Naive B cell (primary cell): ENCODE data around the gene NTRK3. TPM values are rescaled to one million over a fixed set of nuclear protein-coding genes. Genes with fewer than 3 reads are reported as not detected.
"Not testable (repeated sequence)": the region's sequence is repeated elsewhere in the genome, so short reads cannot be mapped to it uniquely, and the experiment has no call there.

Source experiments
- ATAC-seq, 2 donors: fragments of 150-1000 bp; cut with Tn5 transposase; 2 replicates each; pipeline ENCODE4 v1.10.0; 2021; ENCODE audit warnings: low read depth in 2 of 2, mild to moderate bottlenecking in 2 of 2, moderate library complexity in 2 of 2
- DNase-seq: peaks from one replicate; pipeline ENCODE4 v3.0.0; 2022
- H3K27ac Mint-ChIP-seq, 6 donors: one replicate each; pipeline ENCODE4 v1.8.0; 2020 to 2022; ENCODE audit warnings: mild to moderate bottlenecking in 6 of 6, mixed read lengths in 6 of 6, moderate library complexity in 5 of 6, inconsistent platforms in 2 of 6
- H3K27me3 Mint-ChIP-seq, 3 donors: one replicate each; pipeline ENCODE4 v1.8.0; 2021 to 2022; ENCODE audit warnings: mixed read lengths in 3 of 3, mild to moderate bottlenecking in 1 of 3
- H3K36me3 Mint-ChIP-seq, 2 donors: one replicate each; pipeline ENCODE4 v1.8.0; 2020 to 2022; ENCODE audit warnings: mixed read lengths in 2 of 2, inconsistent platforms in 1 of 2, mild to moderate bottlenecking in 1 of 2
- H3K4me1 Mint-ChIP-seq, 3 donors: one replicate each; pipeline ENCODE4 v1.8.0; 2020 to 2022; ENCODE audit warnings: mixed read lengths in 3 of 3, inconsistent platforms in 1 of 3, mild to moderate bottlenecking in 1 of 3, moderate library complexity in 1 of 3
- H3K4me3 Mint-ChIP-seq, 8 donors: one replicate each; pipeline ENCODE4 v1.8.0; 2020 to 2022; ENCODE audit warnings: mild to moderate bottlenecking in 8 of 8, mixed read lengths in 8 of 8, moderate library complexity in 8 of 8, inconsistent platforms in 2 of 8
- H3K9me3 Mint-ChIP-seq, 7 donors: one replicate each; pipeline ENCODE4 v1.8.0; 2020 to 2022; ENCODE audit warnings: mixed read lengths in 7 of 7, mild to moderate bottlenecking in 5 of 7, inconsistent platforms in 2 of 7, moderate library complexity in 1 of 7
- polyA plus RNA-seq, 6 donors: library from polyadenylated mRNA; unstranded; fragments of 300-500 nt; fragmentation: Illumina TruSeq; gene quantifications; one replicate each; pipeline ENCODE4 v1.2.3, GENCODE V29; 2021; ENCODE audit warnings: low read depth in 6 of 6

NTRK3 gene
- polyA plus RNA-seq, 6 donors from 2014 or later: not detected

- H3K36me3 Mint-ChIP-seq: no peaks in the 10 kb centered on the region
- peaks cover 0 to 9% (median 0%) of the 10 kb centered on the region in 7 donors for H3K9me3 Mint-ChIP-seq
- no peaks in the 10 kb centered on the region for H3K4me1 Mint-ChIP-seq
- no peaks in the 10 kb centered on the region for H3K27me3 Mint-ChIP-seq
- no peak for DNase-seq
- H3K4me3 Mint-ChIP-seq: no peak overlapping the region
- no peak for ATAC-seq
- H3K27ac Mint-ChIP-seq: no peak overlapping the region
Measured at GRCh38 chr15:88048237-88048636, 208.3 kb downstream of the NTRK3 start.

DNA sequence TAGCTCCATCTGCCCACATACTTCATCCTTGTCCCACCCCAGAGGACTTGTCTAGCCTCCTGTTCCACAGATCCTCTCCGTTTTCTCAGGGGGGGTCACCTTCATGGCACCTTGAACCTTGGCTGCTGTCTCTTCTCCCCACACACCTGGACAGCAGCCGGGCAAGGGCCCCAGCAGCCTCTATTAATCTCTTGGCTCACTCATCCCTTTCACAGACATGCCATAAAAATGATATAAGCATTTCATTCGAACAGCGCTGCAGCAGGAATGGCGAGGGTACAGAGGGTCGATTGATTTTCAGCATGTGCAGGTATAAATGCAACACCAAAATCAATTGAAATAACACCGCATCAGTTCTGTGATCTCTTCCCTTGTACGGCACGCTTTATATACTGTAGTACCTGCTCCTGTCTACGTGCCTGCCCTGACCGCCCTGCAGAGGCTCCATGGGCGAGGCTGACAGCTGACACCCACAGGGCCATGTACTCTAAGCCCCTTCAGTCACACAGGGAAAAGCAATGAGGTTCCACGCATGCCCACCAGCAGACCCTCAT is 209.9 kb downstream of the NTRK3 start:
- no peaks in the 10 kb centered on the region for H3K4me1 Mint-ChIP-seq
- ATAC-seq (no peak), DNase-seq (no peak)
- peaks cover 0 to 9% (median 0%) of the 10 kb centered on the region in 7 donors for H3K9me3 Mint-ChIP-seq
- H3K27ac Mint-ChIP-seq: no peak overlapping the region
- H3K27me3 Mint-ChIP-seq: no peaks in the 10 kb centered on the region
- no peak overlapping the region for H3K4me3 Mint-ChIP-seq
- H3K36me3 Mint-ChIP-seq: no peaks in the 10 kb centered on the region

GRCh38 chr15:88043396-88043795 is 213.1 kb downstream of the NTRK3 start:
- Mint-ChIP-seq H3K27ac (no peak overlapping the region), H3K9me3 (peaks cover 0 to 4% (median 0%) of the 10 kb centered on the region in 7 donors), H3K27me3 (peaks cover 0 to 4% (median under 1%) of the 10 kb centered on the region in 3 donors), H3K4me3 (no peak overlapping the region), H3K4me1 (no peaks in the 10 kb centered on the region), H3K36me3 (no peaks in the 10 kb centered on the region)
- ATAC-seq (no peak), DNase-seq (no peak)

GRCh38 chr15:88042047-88042446 is 214.5 kb downstream of the NTRK3 start:
- H3K36me3 Mint-ChIP-seq: no peaks in the 10 kb centered on the region
- no peak for ATAC-seq
- DNase-seq: no peak
- H3K4me1 Mint-ChIP-seq: no peaks in the 10 kb centered on the region
- no peak overlapping the region for H3K4me3 Mint-ChIP-seq
- H3K27me3 Mint-ChIP-seq: peaks cover 3 to 12% (median 4%) of the 10 kb centered on the region in 3 donors
- H3K9me3 Mint-ChIP-seq: no peaks in the 10 kb centered on the region
- no peak overlapping the region for H3K27ac Mint-ChIP-seq

DNA sequence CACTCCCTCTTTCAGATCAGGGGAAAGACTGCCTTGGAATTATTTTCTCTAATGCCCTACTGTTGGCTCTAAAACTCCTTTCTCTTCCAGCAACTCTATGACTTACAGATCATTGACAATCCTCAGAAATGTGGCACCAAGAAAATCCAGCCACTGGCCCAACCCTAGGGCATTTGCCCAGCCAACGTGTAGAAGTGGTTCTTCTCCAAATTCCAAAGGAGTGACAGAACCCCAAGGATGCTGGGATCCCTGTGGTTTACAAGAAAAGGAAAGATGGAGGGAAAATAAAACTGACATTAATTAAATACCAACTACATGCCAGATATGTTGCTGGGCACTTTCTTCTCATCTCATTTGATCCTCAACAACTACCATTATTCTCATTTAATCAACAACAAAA is 216.0 kb downstream of the NTRK3 start:
- H3K27me3 Mint-ChIP-seq: peaks cover 4 to 27% (median 19%) of the 10 kb centered on the region in 3 donors
- H3K36me3 Mint-ChIP-seq: no peaks in the 10 kb centered on the region
- peaks cover 0 to 5% (median 0%) of the 10 kb centered on the region in 3 donors for H3K4me1 Mint-ChIP-seq
- peaks cover 0 to 5% (median 0%) of the 10 kb centered on the region in 7 donors for H3K9me3 Mint-ChIP-seq
- DNase-seq: no peak
- no peak overlapping the region for H3K4me3 Mint-ChIP-seq
- no peak overlapping the region for H3K27ac Mint-ChIP-seq
- ATAC-seq: no peak

GRCh38 chr15:88038261-88038660 is 218.3 kb downstream of the NTRK3 start:
- peaks cover 8 to 31% (median 23%) of the 10 kb centered on the region in 3 donors for H3K27me3 Mint-ChIP-seq
- no peak for DNase-seq
- H3K9me3 Mint-ChIP-seq: peaks cover 0 to 7% (median 0%) of the 10 kb centered on the region in 7 donors
- H3K4me3 Mint-ChIP-seq: no peak overlapping the region
- peaks cover 0 to 5% (median 0%) of the 10 kb centered on the region in 3 donors for H3K4me1 Mint-ChIP-seq
- no peak for ATAC-seq
- H3K27ac Mint-ChIP-seq: no peak overlapping the region
- no peaks in the 10 kb centered on the region for H3K36me3 Mint-ChIP-seq

- H3K4me1 Mint-ChIP-seq: peaks cover 0 to 5% (median 0%) of the 10 kb centered on the region in 3 donors
- peaks cover 8 to 31% (median 23%) of the 10 kb centered on the region in 3 donors for H3K27me3 Mint-ChIP-seq
- peak overlapping the region in 1 of 8 donors; percentile 23 for H3K4me3 Mint-ChIP-seq
- H3K27ac Mint-ChIP-seq: peak overlapping the region in 1 of 6 donors; percentile 77
- ATAC-seq (no peak), DNase-seq (no peak)
- peaks cover 0 to 7% (median 0%) of the 10 kb centered on the region in 7 donors for H3K9me3 Mint-ChIP-seq
- H3K36me3 Mint-ChIP-seq: no peaks in the 10 kb centered on the region
Measured at GRCh38 chr15:88036154-88036839, 220.2 kb downstream of the NTRK3 start.

DNA sequence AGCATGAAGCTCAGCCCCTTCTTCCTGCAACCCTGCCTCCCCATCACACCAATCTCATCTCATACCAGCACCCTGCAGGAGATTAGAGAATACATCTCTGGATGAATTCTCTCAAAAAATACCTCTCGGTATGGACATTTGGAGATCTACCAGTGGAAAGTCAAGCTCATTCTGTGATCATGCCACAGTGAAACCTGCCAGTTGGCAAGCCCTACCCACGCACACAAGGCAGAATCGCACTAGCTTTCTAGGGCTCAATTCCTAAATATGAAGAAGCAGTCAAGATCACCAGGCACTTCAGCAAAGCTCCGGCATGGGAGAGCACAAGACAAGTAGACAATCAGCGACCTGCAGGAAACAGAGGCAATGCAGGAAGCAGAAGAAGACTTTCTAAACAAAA is 221.2 kb downstream of the NTRK3 start:
- Mint-ChIP-seq H3K4me3 (no peak overlapping the region), H3K27me3 (peaks cover 8 to 31% (median 23%) of the 10 kb centered on the region in 3 donors), H3K4me1 (peaks cover 0 to 5% (median 0%) of the 10 kb centered on the region in 3 donors), H3K9me3 (peaks cover 0 to 7% (median 0%) of the 10 kb centered on the region in 7 donors), H3K36me3 (no peaks in the 10 kb centered on the region), H3K27ac (no peak overlapping the region)
- DNase-seq (no peak), ATAC-seq (no peak)

- not testable (repeated sequence) for H3K4me3 Mint-ChIP-seq, H3K9me3 Mint-ChIP-seq, H3K4me1 Mint-ChIP-seq, ATAC-seq, H3K36me3 Mint-ChIP-seq, DNase-seq
- Mint-ChIP-seq H3K27me3 (peaks cover 8 to 31% (median 23%) of the 10 kb centered on the region in 3 donors), H3K27ac (peak overlapping the region in 1 of 6 donors; percentile 46)
Measured at GRCh38 chr15:88033421-88033820, 223.1 kb downstream of the NTRK3 start.

DNA sequence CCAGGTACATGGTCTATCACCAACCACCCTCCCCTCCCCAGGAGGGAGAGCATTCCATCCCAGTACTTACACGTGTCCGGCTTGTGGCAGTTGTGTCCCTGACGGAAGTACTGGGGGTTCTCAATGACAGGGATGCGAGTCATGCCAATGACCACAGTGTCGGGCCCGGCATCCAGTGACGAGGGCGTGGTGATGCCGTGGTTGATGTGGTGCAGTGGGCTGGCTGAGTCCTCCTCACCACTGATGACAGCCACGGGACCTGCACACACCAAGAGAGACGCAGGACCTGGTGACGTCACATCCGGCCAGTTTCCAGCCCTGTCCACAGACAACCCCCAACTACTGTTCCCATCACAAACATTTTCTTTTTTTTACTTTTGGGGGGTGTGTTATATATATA is 223.8 kb downstream of the NTRK3 start:
- Mint-ChIP-seq H3K27me3 (peaks cover 11 to 26% (median 23%) of the 10 kb centered on the region in 3 donors), H3K9me3 (peaks cover 0 to 11% (median 1%) of the 10 kb centered on the region in 7 donors), H3K27ac (no peak overlapping the region), H3K4me1 (peaks cover 0 to 5% (median 0%) of the 10 kb centered on the region in 3 donors), H3K4me3 (no peak overlapping the region), H3K36me3 (no peaks in the 10 kb centered on the region)
- DNase-seq (no peak), ATAC-seq (no peak)

- Mint-ChIP-seq H3K27me3 (peaks cover 13 to 14% (median 14%) of the 10 kb centered on the region in 3 donors), H3K9me3 (peaks cover 0 to 14% (median 3%) of the 10 kb centered on the region in 7 donors), H3K27ac (no peak overlapping the region), H3K4me3 (peak overlapping the region in 1 of 8 donors; percentile 9), H3K36me3 (no peaks in the 10 kb centered on the region), H3K4me1 (peaks cover 0 to 3% (median 0%) of the 10 kb centered on the region in 3 donors)
- ATAC-seq: no peak
- DNase-seq: no peak
Measured at GRCh38 chr15:88031461-88031860, 225.1 kb downstream of the NTRK3 start.

GRCh38 chr15:88029696-88030095 is 226.8 kb downstream of the NTRK3 start:
- DNase-seq: no peak
- no peak overlapping the region for H3K27ac Mint-ChIP-seq
- H3K4me3 Mint-ChIP-seq: no peak overlapping the region
- no peaks in the 10 kb centered on the region for H3K36me3 Mint-ChIP-seq
- H3K27me3 Mint-ChIP-seq: peaks cover 0 to 13% (median 0%) of the 10 kb centered on the region in 3 donors
- ATAC-seq: no peak
- no peaks in the 10 kb centered on the region for H3K4me1 Mint-ChIP-seq
- H3K9me3 Mint-ChIP-seq: peaks cover 0 to 7% (median 3%) of the 10 kb centered on the region in 7 donors

GRCh38 chr15:88028024-88028423 is 228.5 kb downstream of the NTRK3 start:
- DNase-seq: no peak

GRCh38 chr15:88023914-88024313 is 232.6 kb downstream of the NTRK3 start:
- Mint-ChIP-seq H3K36me3 (no peaks in the 10 kb centered on the region), H3K4me1 (no peaks in the 10 kb centered on the region), H3K9me3 (peaks cover 0 to 9% (median 6%) of the 10 kb centered on the region in 7 donors), H3K4me3 (no peak overlapping the region), H3K27ac (no peak overlapping the region), H3K27me3 (peaks cover 0 to 5% (median 0%) of the 10 kb centered on the region in 3 donors)
- DNase-seq: no peak
- no peak for ATAC-seq

More at GRCh38 chr15:88028024-88028423, 228.5 kb downstream of the NTRK3 start:
- ATAC-seq: no peak
- Mint-ChIP-seq H3K36me3 (no peaks in the 10 kb centered on the region), H3K9me3 (peaks cover 0 to 8% (median 3%) of the 10 kb centered on the region in 7 donors), H3K27me3 (peaks cover 0 to 9% (median 0%) of the 10 kb centered on the region in 3 donors), H3K4me1 (no peaks in the 10 kb centered on the region), H3K27ac (no peak overlapping the region), H3K4me3 (no peak overlapping the region)
